ENCODE data around the gene LCE5A.

LCE5A gene

GRCh38 chr1:152481869-152482664, 28.5 kb upstream of the LCE5A start:
- Histone ChIP-seq H3K4me3 (ENCODE audit: low read depth, low read length) (no peak overlapping the region), H3K9me3 (ENCODE audit: control insufficient read depth, insufficient read depth, low read depth, low read length) (no peaks in the 10 kb centered on the region), H3K36me3 (ENCODE audit: control insufficient read depth in 2 of 2, insufficient read depth in 1 of 2, low read length in 2 of 2) (no peaks in the 10 kb centered on the region), H3K4me1 (ENCODE audit: control insufficient read depth, insufficient read depth, low read length) (no peaks in the 10 kb centered on the region), H3K27ac (ENCODE audit: extremely low read depth, low read depth, low read length) (no peak overlapping the region)
- CTCF ChIA-PET = interaction anchor here (0.6 to 2.2 kb wide), 9 partner anchors 10 to 513 kb away, joined by 3 to 12 read pairs (median 5); no protein-coding TSS in a partner anchor
- POLR2A ChIA-PET = no interaction called here
- TF ChIP-seq SP2 (tag by site-specific recombination; IDR thresholded peaks at IDR 0.05) (no peak), ZNF132 (tag by site-specific recombination; IDR thresholded peaks at IDR 0.05; ENCODE audit: borderline replicate concordance) (no peak), TCF7L2 (IDR thresholded peaks at IDR 0.05; ENCODE audit: borderline replicate concordance, low read depth, low read length) (no peak), REST (tag by site-specific recombination; IDR thresholded peaks at IDR 0.05) (no peak), ZNF426 (tag by site-specific recombination; IDR thresholded peaks at IDR 0.05) (no peak), ZBTB26 (tag by site-specific recombination; optimal IDR thresholded peaks at IDR 0.05) (no peak), ZBTB49 (tag by site-specific recombination; IDR thresholded peaks at IDR 0.05; ENCODE audit: low read depth) (no peak), KLF1 (tag by site-specific recombination; IDR thresholded peaks at IDR 0.05) (no peak), ZNF707 (tag by site-specific recombination; IDR thresholded peaks at IDR 0.05) (no peak)

- ChIA-PET POLR2A (no interaction called here), CTCF (interaction anchor here (0.6 to 4.0 kb wide), 10 partner anchors 10 to 1917 kb away, joined by 3 to 20 read pairs (median 3); no protein-coding TSS in a partner anchor)
- Histone ChIP-seq H3K27ac (ENCODE audit: extremely low read depth, low read depth, low read length) (no peak overlapping the region), H3K9me3 (ENCODE audit: control insufficient read depth, insufficient read depth, low read depth, low read length) (no peaks in the 10 kb centered on the region), H3K36me3 (ENCODE audit: control insufficient read depth in 2 of 2, insufficient read depth in 1 of 2, low read length in 2 of 2) (no peaks in the 10 kb centered on the region), H3K4me1 (ENCODE audit: control insufficient read depth, insufficient read depth, low read length) (no peaks in the 10 kb centered on the region), H3K4me3 (ENCODE audit: low read depth, low read length) (no peak overlapping the region)
- TF ChIP-seq ZNF654 (tag by site-specific recombination; IDR thresholded peaks at IDR 0.05; ENCODE audit: low read depth) (peak; percentile 16), ZNF596 (tag by site-specific recombination; IDR thresholded peaks at IDR 0.05) (no peak), ZNF561 (tag by site-specific recombination; IDR thresholded peaks at IDR 0.05; ENCODE audit: borderline replicate concordance) (no peak)
Measured at GRCh38 chr1:152486400-152487006, 24.1 kb upstream of the LCE5A start.

GRCh38 chr1:152487871-152488270, 22.7 kb upstream of the LCE5A start:
- no peak overlapping the region for H3K4me3 ChIP-seq (ENCODE audit: low read depth, low read length)
- POLR2A ChIA-PET = no interaction called here
- no peaks in the 10 kb centered on the region for H3K4me1 ChIP-seq (ENCODE audit: control insufficient read depth, insufficient read depth, low read length)
- no peaks in the 10 kb centered on the region for H3K36me3 ChIP-seq (ENCODE audit: control insufficient read depth in 2 of 2, insufficient read depth in 1 of 2, low read length in 2 of 2)
- H3K27ac ChIP-seq (ENCODE audit: extremely low read depth, low read depth, low read length) = no peak overlapping the region
- CTCF ChIA-PET = interaction anchor here (1.0 kb wide), 1 partner anchor 46 kb away, joined by 3 read pairs; no protein-coding TSS in a partner anchor
- no peaks in the 10 kb centered on the region for H3K9me3 ChIP-seq (ENCODE audit: control insufficient read depth, insufficient read depth, low read depth, low read length)
- TF ChIP-seq ZNF423 (tag by site-specific recombination; IDR thresholded peaks at IDR 0.05) (no peak), BCL6B (tag by site-specific recombination; IDR thresholded peaks at IDR 0.05) (no peak), ZNF558 (tag by site-specific recombination; IDR thresholded peaks at IDR 0.05) (no peak), ZBTB1 (tag by site-specific recombination; IDR thresholded peaks at IDR 0.05) (no peak), ZNF560 (tag by site-specific recombination; IDR thresholded peaks at IDR 0.05; ENCODE audit: borderline replicate concordance) (no peak), RBAK (tag by site-specific recombination; IDR thresholded peaks at IDR 0.05) (no peak), ZNF311 (tag by site-specific recombination; IDR thresholded peaks at IDR 0.05; ENCODE audit: borderline replicate concordance) (no peak), ZNF157 (tag by site-specific recombination; IDR thresholded peaks at IDR 0.05) (no peak), ZNF416 (tag by site-specific recombination; IDR thresholded peaks at IDR 0.05) (no peak), ZXDB (tag by site-specific recombination; IDR thresholded peaks at IDR 0.05) (no peak), PRDM1 (tag by site-specific recombination; IDR thresholded peaks at IDR 0.05) (no peak)
